Measurements from ENCODE around the gene CLBA1. TPM values are rescaled to one million over a fixed set of nuclear protein-coding genes. Genes with fewer than 3 reads are reported as not detected.

The CLBA1 gene
- total RNA-seq, 1 donor from 2014 or later, result 8.5 TPM

DNA sequence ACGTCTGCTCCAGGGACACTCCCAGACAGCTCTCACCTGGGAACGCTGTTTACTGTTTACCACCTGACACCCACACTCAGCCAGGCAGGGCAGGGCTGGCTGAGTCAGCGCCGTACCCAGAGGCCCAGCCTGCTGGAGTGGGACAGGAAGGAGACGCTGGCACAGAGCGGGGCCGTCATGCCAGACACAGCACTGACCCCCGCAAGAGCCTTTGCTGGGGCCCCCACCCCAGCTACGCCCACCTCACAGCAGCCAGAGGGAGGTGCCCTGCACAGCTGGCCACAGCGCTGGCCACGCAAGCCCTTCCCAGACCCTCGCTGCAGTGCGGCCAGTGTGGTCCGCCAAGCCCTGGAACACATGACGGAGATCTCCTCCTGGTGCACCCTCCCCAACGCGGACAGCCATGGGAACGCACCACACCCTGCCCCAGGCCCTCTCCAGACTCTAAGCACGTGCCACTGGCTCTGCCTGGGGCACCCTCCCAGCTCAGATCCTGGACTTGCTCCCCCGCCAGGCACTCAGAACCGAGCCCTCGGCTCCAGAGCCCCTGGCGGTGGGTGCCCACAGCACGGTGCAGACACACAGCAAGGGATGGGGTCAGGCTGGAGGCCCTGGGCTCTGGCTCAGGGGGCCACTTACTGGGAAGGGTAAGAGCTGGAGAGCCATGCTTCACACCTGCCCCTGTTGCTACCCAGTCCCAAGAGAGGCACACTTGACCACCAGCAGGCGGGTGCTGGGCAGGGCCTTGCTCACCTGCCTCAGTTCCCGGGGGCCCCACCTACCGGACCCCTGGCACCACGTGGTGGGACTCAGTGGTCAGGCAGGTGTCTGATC, 13.1 kb upstream of the CLBA1 start:
- no peaks in the 10 kb centered on the region for H3K36me3 Mint-ChIP-seq
- peaks cover 23% of the 10 kb centered on the region for H3K4me1 ChIP-seq
- peaks cover 13% of the 10 kb centered on the region for H4K20me1 ChIP-seq (ENCODE audit: low read depth)
- no peak overlapping the region for H3K4me3 Mint-ChIP-seq
- peaks cover 18% of the 10 kb centered on the region for H3K27me3 Mint-ChIP-seq (ENCODE audit: insufficient read depth, low read depth)
- H3K27ac Mint-ChIP-seq, result no peak overlapping the region
- H3K4me3 ChIP-seq, result no peak overlapping the region
- H3K9me3 ChIP-seq (ENCODE audit: low read depth), result no peaks in the 10 kb centered on the region
- DNase-seq (ENCODE audit: low spot score), result no peak
- H3K36me3 ChIP-seq, result no peaks in the 10 kb centered on the region
- H3K9me3 Mint-ChIP-seq, result no peaks in the 10 kb centered on the region
- H3K79me2 ChIP-seq (ENCODE audit: low read depth), result no peaks in the 10 kb centered on the region
- H3K4me1 Mint-ChIP-seq, result peaks cover 31% of the 10 kb centered on the region
- H3K27me3 ChIP-seq, result peaks cover 25% of the 10 kb centered on the region
- no peak overlapping the region for H3K4me2 ChIP-seq
- no peak overlapping the region for H3K9ac ChIP-seq
- H3F3A ChIP-seq (ENCODE audit: low read depth), result peaks cover 11% of the 10 kb centered on the region
- H2AFZ ChIP-seq (replicated peaks), result no peak overlapping the region
- TF ChIP-seq CTCF (IDR thresholded peaks at IDR 0.05) (no peak), EZH2phosphoT487 (IDR thresholded peaks at IDR 0.05) (no peak), EZH2 (IDR thresholded peaks at IDR 0.05) (no peak)
- no peak overlapping the region for H3K27ac ChIP-seq

- H3K79me2 ChIP-seq (ENCODE audit: low read depth), result no peaks in the 10 kb centered on the region
- H3K4me1 ChIP-seq, result peaks cover 22% of the 10 kb centered on the region
- H3K9me3 Mint-ChIP-seq, result no peaks in the 10 kb centered on the region
- no peaks in the 10 kb centered on the region for H3K36me3 ChIP-seq
- H3K36me3 Mint-ChIP-seq, result no peaks in the 10 kb centered on the region
- H3K9ac ChIP-seq, result no peak overlapping the region
- H3K27me3 ChIP-seq, result peaks cover 25% of the 10 kb centered on the region
- no peak overlapping the region for H2AFZ ChIP-seq (replicated peaks)
- no peak overlapping the region for H3K4me3 ChIP-seq
- no peak overlapping the region for H3K4me2 ChIP-seq
- peaks cover 11% of the 10 kb centered on the region for H3F3A ChIP-seq (ENCODE audit: low read depth)
- no peaks in the 10 kb centered on the region for H3K9me3 ChIP-seq (ENCODE audit: low read depth)
- peaks cover 16% of the 10 kb centered on the region for H4K20me1 ChIP-seq (ENCODE audit: low read depth)
- no peak overlapping the region for H3K4me3 Mint-ChIP-seq
- H3K27ac ChIP-seq, result no peak overlapping the region
- H3K4me1 Mint-ChIP-seq, result peaks cover 30% of the 10 kb centered on the region
- no peak overlapping the region for H3K27ac Mint-ChIP-seq
- peak; percentile 60 for DNase-seq (ENCODE audit: low spot score)
- no peak for TF ChIP-seq EZH2phosphoT487 (IDR thresholded peaks at IDR 0.05)
- peaks cover 21% of the 10 kb centered on the region for H3K27me3 Mint-ChIP-seq (ENCODE audit: insufficient read depth, low read depth)
Observed at GRCh38 chr14:104973135-104973384, 12.5 kb upstream of the CLBA1 start.

DNA sequence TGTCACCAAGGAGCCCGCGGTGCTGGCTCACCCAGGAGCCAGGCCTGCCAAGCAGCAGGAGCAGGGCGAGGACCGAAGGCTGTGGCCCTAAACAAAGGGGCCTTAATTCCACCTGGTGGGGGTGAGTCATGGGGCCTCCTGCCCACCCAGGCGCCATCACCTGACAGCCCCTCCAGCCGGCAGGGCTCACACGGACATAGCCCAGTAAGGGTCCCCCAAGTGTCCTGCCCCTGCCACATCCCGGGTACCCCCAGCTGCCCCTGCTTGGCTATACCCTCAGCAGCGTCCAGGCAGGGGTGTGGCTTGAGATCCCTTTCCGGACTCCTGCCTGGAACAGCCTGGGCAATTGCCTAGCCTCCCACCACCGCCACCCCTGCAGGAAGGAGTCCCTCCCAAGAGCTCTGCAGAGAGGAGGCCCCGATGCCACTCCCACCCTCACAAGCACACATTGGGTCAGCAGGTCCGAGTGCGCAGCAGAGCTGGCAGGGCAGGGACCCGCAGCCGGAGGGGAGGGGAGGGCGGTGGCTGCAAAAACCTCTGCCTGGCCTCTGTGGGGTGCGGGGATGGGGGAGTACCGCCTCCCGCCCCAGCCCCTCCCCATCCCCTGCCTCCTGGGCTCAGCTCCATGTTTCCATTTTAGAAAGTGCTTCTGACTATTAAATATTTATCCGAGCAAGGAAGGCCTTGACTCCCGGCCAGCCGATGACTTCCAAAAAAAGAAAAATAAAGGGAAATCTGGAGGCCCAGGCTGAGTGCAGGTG, 12.0 kb upstream of the CLBA1 start:
- Histone ChIP-seq H3K9ac (no peak overlapping the region), H3F3A (ENCODE audit: low read depth) (peaks cover 7% of the 10 kb centered on the region)

More for the DNA sequence above, 12.0 kb upstream of the CLBA1 start:
- peak; percentile 33 for DNase-seq (ENCODE audit: low spot score)
- peaks cover 27% of the 10 kb centered on the region for H3K27me3 ChIP-seq
- H3K4me3 Mint-ChIP-seq, result no peak overlapping the region
- TF ChIP-seq EZH2phosphoT487 (IDR thresholded peaks at IDR 0.05) (no peak), EZH2 (IDR thresholded peaks at IDR 0.05) (no peak), CTCF (IDR thresholded peaks at IDR 0.05) (no peak)
- no peaks in the 10 kb centered on the region for H3K9me3 ChIP-seq (ENCODE audit: low read depth)
- no peaks in the 10 kb centered on the region for H3K79me2 ChIP-seq (ENCODE audit: low read depth)
- H3K27ac Mint-ChIP-seq, result no peak overlapping the region
- H3K27ac ChIP-seq, result no peak overlapping the region
- H3K4me2 ChIP-seq, result no peak overlapping the region
- no peak overlapping the region for H3K4me3 ChIP-seq
- H3K36me3 ChIP-seq, result no peaks in the 10 kb centered on the region
- H3K9me3 Mint-ChIP-seq, result no peaks in the 10 kb centered on the region
- H3K4me1 ChIP-seq, result peaks cover 20% of the 10 kb centered on the region
- peaks cover 28% of the 10 kb centered on the region for H3K4me1 Mint-ChIP-seq
- H3K27me3 Mint-ChIP-seq (ENCODE audit: insufficient read depth, low read depth), result peaks cover 19% of the 10 kb centered on the region
- no peak overlapping the region for H2AFZ ChIP-seq (replicated peaks)
- H4K20me1 ChIP-seq (ENCODE audit: low read depth), result peaks cover 18% of the 10 kb centered on the region
- no peaks in the 10 kb centered on the region for H3K36me3 Mint-ChIP-seq
